H1 (cell line): ENCODE data around the gene NR2E1. TPM values are rescaled to one million over a fixed set of nuclear protein-coding genes. Genes with fewer than 3 reads are reported as not detected.

ENCODE experiments used
- CTCF ChIA-PET: fragments of 300-600 bp; sonication (Branson Sonifier 250); formaldehyde crosslinking; loops from one replicate; lab custom pipeline; 2021; ENCODE audit not compliant: partially characterized antibody; lab: Charles Lee
- POLR2A ChIA-PET: fragments of 300-600 bp; sonication (Branson Sonifier 250); formaldehyde crosslinking; loops from one replicate; lab custom pipeline; 2021; ENCODE audit warnings: inconsistent platforms; ENCODE audit not compliant: partially characterized antibody; lab: Charles Lee
- DNase-seq, 2 experiments: peaks; one replicate each; pipeline versions ENCODE4 v3.0.0 to v3.0.0-alpha.2; 2010 to 2022; ENCODE audit warnings: low spot score in 2 of 2, low read depth in 1 of 2, mixed read lengths in 1 of 2
- FAIRE-seq: peaks from 2 replicates; lab custom pipeline; 2011; peaks lifted over from hg19 to GRCh38; lab: Jason Lieb, UNC
- H2AFZ ChIP-seq: 2 replicates; pipeline ENCODE4 v1.8.1; 2012; ENCODE audit warnings: low read length, inconsistent platforms
- H2AK5ac ChIP-seq: 2 replicates; pipeline ENCODE4 v1.6.1; 2013; ENCODE audit warnings: low read depth, low read length
- H2BK120ac ChIP-seq: replicated peaks from 2 replicates; pipeline ENCODE3; 2013; ENCODE audit warnings: low read depth, low read length, inconsistent platforms
- H2BK12ac ChIP-seq: 2 replicates; pipeline ENCODE4 v1.6.1; 2013; ENCODE audit warnings: low read depth, low read length
- H2BK15ac ChIP-seq: 2 replicates; pipeline ENCODE4 v1.6.1; 2013; ENCODE audit warnings: low read length
- H2BK20ac ChIP-seq: 2 replicates; pipeline ENCODE4 v1.6.1; 2013; ENCODE audit warnings: low read length
- H2BK5ac ChIP-seq: 2 replicates; pipeline ENCODE4 v1.6.1; 2013; ENCODE audit warnings: low read depth, low read length
- H3K14ac ChIP-seq: 2 replicates; pipeline ENCODE4 v1.6.1; 2013; ENCODE audit warnings: inconsistent platforms; ENCODE audit not compliant: insufficient read length
- H3K18ac ChIP-seq: 2 replicates; pipeline ENCODE4 v1.6.1; 2013; ENCODE audit warnings: low read length; ENCODE audit errors: extremely low read depth
- H3K23ac ChIP-seq: 2 replicates; pipeline ENCODE4 v1.6.1; 2013; ENCODE audit warnings: inconsistent platforms; ENCODE audit not compliant: insufficient read length
- H3K23me2 ChIP-seq: 2 replicates; pipeline ENCODE4 v1.6.1; 2013; ENCODE audit warnings: low read depth, low read length
- H3K27ac ChIP-seq: 2 replicates; pipeline ENCODE4 v1.6.1; 2011; ENCODE audit warnings: low read depth, low read length, inconsistent platforms
- H3K27me3 ChIP-seq, 4 experiments: replicated peaks in 1 of 4; 1 replicate in 1 of 4; 2 replicates in 3 of 4; pipeline versions ENCODE4 v1.6.1 to v1.8.1; 2011 to 2013; ENCODE audit warnings: low read length in 3 of 4, mild to moderate bottlenecking in 3 of 4, inconsistent platforms in 2 of 4, mixed read lengths in 2 of 4, moderate library complexity in 1 of 4; ENCODE audit not compliant: control insufficient read depth in 3 of 4, insufficient read depth in 3 of 4; ENCODE audit errors: extremely low read depth in 1 of 4
- H3K36me3 ChIP-seq, 4 experiments: 2 replicates each; pipeline versions ENCODE4 v1.6.1 to v1.8.1; 2011 to 2013; ENCODE audit warnings: mild to moderate bottlenecking in 4 of 4, low read length in 3 of 4, moderate library complexity in 2 of 4, control low read depth in 1 of 4, inconsistent platforms in 1 of 4; ENCODE audit not compliant: insufficient read depth in 4 of 4, control insufficient read depth in 2 of 4
- H3K4ac ChIP-seq: replicated peaks from 2 replicates; pipeline ENCODE3; 2013; ENCODE audit warnings: low read length, low read depth, mixed read lengths, inconsistent platforms; ENCODE audit not compliant: insufficient read length
- H3K4me1 ChIP-seq, 4 experiments: replicated peaks in 1 of 4; 1 replicate in 1 of 4; 2 replicates in 3 of 4; pipeline versions ENCODE4 v1.6.1 to v1.8.1; 2011 to 2013; ENCODE audit warnings: low read length in 3 of 4, inconsistent platforms in 2 of 4, mixed read lengths in 1 of 4; ENCODE audit not compliant: insufficient read depth in 4 of 4, control insufficient read depth in 3 of 4
- H3K4me2 ChIP-seq, 2 experiments: 2 replicates each; pipeline versions ENCODE4 v1.6.1 to v1.8.1; 2011 to 2013; ENCODE audit warnings: low read depth in 2 of 2, low read length in 2 of 2, control low read depth in 1 of 2, inconsistent platforms in 1 of 2, mild to moderate bottlenecking in 1 of 2; ENCODE audit not compliant: insufficient read depth in 1 of 2
- H3K4me3 ChIP-seq, 4 experiments: fragments of 200-600, 300-600 bp in 1 of 4; sonication (generic), shearing (Covaris generic), sonication (Bioruptor Twin) in 1 of 4; 2 replicates each; pipeline versions ENCODE4 v1.5.1 to v1.8.1; 2011 to 2016; ENCODE audit warnings: low read length in 4 of 4, low read depth in 3 of 4, control low read depth in 2 of 4, inconsistent platforms in 2 of 4, mild to moderate bottlenecking in 2 of 4, mixed read lengths in 1 of 4, moderate library complexity in 1 of 4; ENCODE audit not compliant: insufficient read depth in 2 of 4; ENCODE audit errors: extremely low read depth in 1 of 4
- H3K56ac ChIP-seq: replicated peaks from 2 replicates; pipeline ENCODE3; 2013; ENCODE audit warnings: low read depth, mild to moderate bottlenecking, mixed read lengths, low read length, inconsistent platforms; ENCODE audit not compliant: insufficient read length
- H3K79me1 ChIP-seq: 2 replicates; pipeline ENCODE4 v1.6.1; 2013; ENCODE audit warnings: low read depth, low read length, control low read depth
- H3K79me2 ChIP-seq, 2 experiments: 2 replicates each; pipeline versions ENCODE4 v1.6.1 to v1.8.1; 2012 to 2013; ENCODE audit warnings: low read length in 2 of 2, mild to moderate bottlenecking in 2 of 2, inconsistent platforms in 1 of 2; ENCODE audit not compliant: insufficient read depth in 2 of 2, control insufficient read depth in 1 of 2
- H3K9ac ChIP-seq, 4 experiments: replicated peaks in 1 of 4; 1 replicate in 1 of 4; 2 replicates in 3 of 4; pipeline versions ENCODE4 v1.6.1 to v1.8.1; 2011 to 2013; ENCODE audit warnings: low read depth in 3 of 4, low read length in 3 of 4, control low read depth in 2 of 4, mild to moderate bottlenecking in 2 of 4, moderate library complexity in 2 of 4, inconsistent platforms in 1 of 4; ENCODE audit errors: extremely low read depth in 1 of 4
- H3K9me3 ChIP-seq, 2 experiments: 2 replicates each; pipeline versions ENCODE4 v1.6.1 to v1.8.1; 2012 to 2013; ENCODE audit warnings: mild to moderate bottlenecking in 2 of 2, moderate library complexity in 2 of 2, control low read depth in 1 of 2, inconsistent platforms in 1 of 2, low read depth in 1 of 2, low read length in 1 of 2, mixed read lengths in 1 of 2; ENCODE audit not compliant: insufficient read depth in 2 of 2
- H4K20me1 ChIP-seq, 2 experiments: replicated peaks in 1 of 2; 2 replicates each; pipeline versions ENCODE3 to v1.8.1; 2011 to 2013; ENCODE audit warnings: inconsistent platforms in 2 of 2, low read length in 2 of 2, mild to moderate bottlenecking in 1 of 2; ENCODE audit not compliant: insufficient read depth in 2 of 2, control insufficient read depth in 1 of 2
- H4K5ac ChIP-seq: 2 replicates; pipeline ENCODE4 v1.6.1; 2013; ENCODE audit warnings: low read length, low read depth, mixed read lengths, inconsistent platforms; ENCODE audit not compliant: insufficient read length
- H4K8ac ChIP-seq: 2 replicates; pipeline ENCODE4 v1.8.0; 2013; ENCODE audit warnings: mild to moderate bottlenecking, moderate library complexity, low read length, inconsistent platforms; ENCODE audit not compliant: insufficient read depth; ENCODE audit errors: extremely low read depth
- H4K91ac ChIP-seq: replicated peaks from 2 replicates; pipeline ENCODE3; 2013; ENCODE audit warnings: low read length, mixed read lengths, inconsistent platforms; ENCODE audit not compliant: insufficient read length
- ASH2L ChIP-seq: fragments of 200-600, 300-600 bp; sonication (generic); IDR thresholded peaks from one replicate; pipeline ENCODE4 v1.7.1; 2017; ENCODE audit warnings: low read length
- CBX5 ChIP-seq: fragments of 300-800, 300-1000 bp; sonication (generic); IDR thresholded peaks from 2 replicates; pipeline ENCODE4 v1.7.1; 2016; ENCODE audit warnings: antibody characterized with exemption, low read length, low read depth
- RAD21 ChIP-seq, 2 experiments: IDR thresholded peaks in 1 of 2; conservative IDR thresholded peaks in 1 of 2; 2 replicates each; pipeline ENCODE4 v1.6.1; 2011; ENCODE audit warnings: low read depth in 2 of 2, low read length in 2 of 2, improper control_type of control experiment in 1 of 2, inconsistent platforms in 1 of 2, mild to moderate bottlenecking in 1 of 2, moderate library complexity in 1 of 2
- SP4 ChIP-seq: IDR thresholded peaks from 2 replicates; pipeline ENCODE4 v1.6.1; 2012; ENCODE audit warnings: low read length, inconsistent platforms
- ZNF274 ChIP-seq: IDR thresholded peaks from 2 replicates; pipeline ENCODE4 v1.7.0; 2012; ENCODE audit warnings: low read length, borderline replicate concordance; ENCODE audit errors: extremely low read depth
- WGBS, 2 experiments: shearing (Covaris generic) in 1 of 2; methylation state at CpG; one replicate each; pipeline versions ENCODE4 v1.1.6 to v1.1.7; 2013 to 2015; ENCODE audit warnings: low lambda C conversion rate in 2 of 2, mixed read lengths in 2 of 2, inconsistent platforms in 1 of 2, low coverage in 1 of 2, missing lambda C conversion rate in 1 of 2; ENCODE audit not compliant: insufficient replicate concordance in 2 of 2, insufficient coverage in 1 of 2, insufficient read length in 1 of 2; ENCODE audit errors: extremely low coverage in 1 of 2, missing lambda C conversion rate in 1 of 2; 5-methylcytosine and 5-hydroxymethylcytosine counted together
- polyA plus RNA-seq, 7 experiments: library from polyadenylated mRNA; depleted of rRNA in 3 of 7; stranded (reverse) in 5 of 7; unstranded in 2 of 7; fragments of >200 nt in 5 of 7; fragments of 200-250 nt in 2 of 7; gene quantifications; 1 replicate in 5 of 7; 2 replicates in 1 of 7; 4 replicates in 1 of 7; pipeline versions ENCODE4 v1.2.1 to v1.2.3, GENCODE V29; 2011 to 2013; ENCODE audit warnings: missing spikeins in 2 of 7, mixed read lengths in 2 of 7
- total RNA-seq: library from RNA; stranded (reverse); fragmentation: NEBNext Ultra II Directional; extraction: Animal tissue kit (Norgen Biotek cat#: 25700); gene quantifications from 2 replicates; pipeline ENCODE4 v1.2.1, GENCODE V29; 2021
- TF ChIP-seq, protein P1 (sequence below): IDR thresholded peaks from 2 replicates; pipeline ENCODE4 v1.6.1; 2012; ENCODE audit warnings: inconsistent platforms

NR2E1 gene
- total and polyA plus RNA-seq, 2 of the 8 experiments (the other 6 are each of a cell fraction or from before 2014, with no cell fraction given): not detected

DNA sequence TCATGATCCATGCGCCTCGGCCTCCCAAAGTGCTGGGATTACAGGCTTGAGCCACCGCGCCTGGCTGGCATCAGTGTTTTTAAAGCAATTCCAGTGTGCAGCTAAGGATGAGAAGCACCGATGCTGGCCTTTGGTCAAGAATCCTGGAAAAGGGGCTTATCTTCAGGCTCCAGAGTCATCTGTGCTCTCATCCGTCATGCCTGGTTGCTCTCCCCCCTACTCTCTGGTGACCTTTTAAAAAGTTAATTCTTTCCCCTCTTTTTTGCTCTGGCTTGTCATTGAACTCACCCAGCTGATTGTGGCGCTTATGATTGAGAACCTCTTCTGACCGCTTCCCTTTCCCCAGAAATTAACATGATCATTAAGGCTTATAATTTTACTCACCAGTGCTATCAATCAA lies 28.7 kb downstream of the NR2E1 start:
- no peak overlapping the region for H3K14ac ChIP-seq
- no peak for TF ChIP-seq SP4
- no peak for TF ChIP-seq RAD21 (IDR thresholded peaks at IDR 0.05 in 1 of 2, conservative IDR thresholded peaks at IDR 0.05 in 1 of 2; ENCODE audit: low read depth in 2 of 2, low read length in 2 of 2)
- TF ChIP-seq ASH2L: no peak
- TF ChIP-seq, protein P1, sequence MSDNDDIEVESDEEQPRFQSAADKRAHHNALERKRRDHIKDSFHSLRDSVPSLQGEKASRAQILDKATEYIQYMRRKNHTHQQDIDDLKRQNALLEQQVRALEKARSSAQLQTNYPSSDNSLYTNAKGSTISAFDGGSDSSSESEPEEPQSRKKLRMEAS: no peak
- no peak for TF ChIP-seq ZNF274
- TF ChIP-seq CBX5: no peak
- H3K4ac ChIP-seq: no peak overlapping the region
- no peaks in the 10 kb centered on the region for H4K20me1 ChIP-seq
- no peak overlapping the region for H3K27ac ChIP-seq
- no peak overlapping the region for H3K4me3 ChIP-seq
- H2AFZ ChIP-seq: no peak overlapping the region
- H3K23ac ChIP-seq: no peak overlapping the region
- H3K79me1 ChIP-seq: no peaks in the 10 kb centered on the region
- DNase-seq (no peak), FAIRE-seq (no peak)
- H2AK5ac ChIP-seq: no peak overlapping the region
- no peak overlapping the region for H3K18ac ChIP-seq
- H2BK12ac ChIP-seq: no peak overlapping the region
- H4K91ac ChIP-seq: no peak overlapping the region
- ChIA-PET POLR2A (interaction anchor here (0.6 kb wide), 1 partner anchor 89 kb away, joined by 3 read pairs; no protein-coding TSS in a partner anchor), CTCF (interaction anchor here (0.6 to 0.9 kb wide), 3 partner anchors 73 to 129 kb away, joined by 3 to 5 read pairs (median 4); no protein-coding TSS in a partner anchor)
- H2BK20ac ChIP-seq: no peak overlapping the region
- H3K9ac ChIP-seq: no peak overlapping the region
- H4K5ac ChIP-seq: no peak overlapping the region
- no peaks in the 10 kb centered on the region for H3K23me2 ChIP-seq
- H2BK15ac ChIP-seq: no peak overlapping the region
- no peaks in the 10 kb centered on the region for H3K4me1 ChIP-seq
- H3K36me3 ChIP-seq: no peaks in the 10 kb centered on the region
- no peaks in the 10 kb centered on the region for H3K79me2 ChIP-seq
- no peak overlapping the region for H3K4me2 ChIP-seq
- H3K27me3 ChIP-seq: no peaks in the 10 kb centered on the region
- no peak overlapping the region for H2BK5ac ChIP-seq
- no peak overlapping the region for H3K56ac ChIP-seq
- H3K9me3 ChIP-seq: no peaks in the 10 kb centered on the region
- no peak overlapping the region for H2BK120ac ChIP-seq
- H4K8ac ChIP-seq: no peak overlapping the region
- 91% methylated on average over 8 of the region's 8 CpGs; no CpG with 5 or more reads in 1 of the 2 experiments for WGBS, 2 experiments
